GM13976 (cell line): ENCODE measurements around the gene KRTAP9-1.
"Not testable (repeated sequence)": the region's sequence is repeated elsewhere in the genome, so short reads cannot be mapped to it uniquely, and the experiment has no call there.

Source experiments
- DNase-seq: peaks from one replicate; pipeline ENCODE4 v3.0.0; 2012; ENCODE audit warnings: low spot score
- in situ Hi-C: fragments of 300-500 bp; cut with MboI; formaldehyde crosslinking; loops from one replicate; pipeline ENCODE4 v1.12.0; 2022; ENCODE audit warnings: low sequenced_read_pairs, mixed read lengths, inconsistent platforms; ENCODE audit not compliant: unreplicated experiment
- TF ChIP-seq, protein P1 (sequence below): IDR thresholded peaks from 2 replicates; pipeline ENCODE4 v1.5.1; 2012; ENCODE audit warnings: borderline replicate concordance, mild to moderate bottlenecking; ENCODE audit not compliant: insufficient read depth; ENCODE audit errors: extremely low read depth, missing control alignments, control extremely low read depth

KRTAP9-1 gene

DNA sequence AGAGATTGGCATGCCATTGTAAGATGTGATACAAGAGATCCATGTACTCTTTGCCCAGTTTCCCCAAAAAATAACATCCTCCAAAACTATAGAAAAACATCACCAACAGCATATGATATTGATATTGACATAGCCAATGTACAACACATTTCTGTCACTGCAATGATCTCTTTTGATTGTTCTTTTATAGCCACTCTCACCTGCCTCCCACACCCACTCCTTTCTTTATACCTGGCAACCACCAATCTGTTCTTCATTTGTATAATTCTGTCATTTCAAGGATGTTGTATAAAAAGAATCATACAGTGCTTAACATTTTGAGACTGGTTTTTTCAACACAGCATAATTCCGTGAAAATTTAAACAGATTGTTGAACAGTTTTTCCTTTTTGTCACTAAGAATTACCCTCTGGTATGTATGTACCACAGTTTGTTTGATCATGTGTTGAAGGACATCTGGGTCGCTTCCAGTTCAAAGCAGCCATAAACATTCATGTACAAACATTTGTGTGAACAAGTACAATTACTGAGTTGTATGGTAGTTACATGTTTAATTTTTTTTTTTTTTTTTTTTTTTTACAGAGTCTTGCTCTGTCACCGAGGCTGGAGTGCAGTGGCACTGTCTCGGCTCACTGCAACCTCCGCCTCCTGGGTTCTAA is 9.9 kb downstream of the KRTAP9-1 start:
- DNase-seq = no peak
- TF ChIP-seq, protein P1, sequence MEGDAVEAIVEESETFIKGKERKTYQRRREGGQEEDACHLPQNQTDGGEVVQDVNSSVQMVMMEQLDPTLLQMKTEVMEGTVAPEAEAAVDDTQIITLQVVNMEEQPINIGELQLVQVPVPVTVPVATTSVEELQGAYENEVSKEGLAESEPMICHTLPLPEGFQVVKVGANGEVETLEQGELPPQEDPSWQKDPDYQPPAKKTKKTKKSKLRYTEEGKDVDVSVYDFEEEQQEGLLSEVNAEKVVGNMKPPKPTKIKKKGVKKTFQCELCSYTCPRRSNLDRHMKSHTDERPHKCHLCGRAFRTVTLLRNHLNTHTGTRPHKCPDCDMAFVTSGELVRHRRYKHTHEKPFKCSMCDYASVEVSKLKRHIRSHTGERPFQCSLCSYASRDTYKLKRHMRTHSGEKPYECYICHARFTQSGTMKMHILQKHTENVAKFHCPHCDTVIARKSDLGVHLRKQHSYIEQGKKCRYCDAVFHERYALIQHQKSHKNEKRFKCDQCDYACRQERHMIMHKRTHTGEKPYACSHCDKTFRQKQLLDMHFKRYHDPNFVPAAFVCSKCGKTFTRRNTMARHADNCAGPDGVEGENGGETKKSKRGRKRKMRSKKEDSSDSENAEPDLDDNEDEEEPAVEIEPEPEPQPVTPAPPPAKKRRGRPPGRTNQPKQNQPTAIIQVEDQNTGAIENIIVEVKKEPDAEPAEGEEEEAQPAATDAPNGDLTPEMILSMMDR = no peak
- in situ Hi-C loops = no loop called here

DNA sequence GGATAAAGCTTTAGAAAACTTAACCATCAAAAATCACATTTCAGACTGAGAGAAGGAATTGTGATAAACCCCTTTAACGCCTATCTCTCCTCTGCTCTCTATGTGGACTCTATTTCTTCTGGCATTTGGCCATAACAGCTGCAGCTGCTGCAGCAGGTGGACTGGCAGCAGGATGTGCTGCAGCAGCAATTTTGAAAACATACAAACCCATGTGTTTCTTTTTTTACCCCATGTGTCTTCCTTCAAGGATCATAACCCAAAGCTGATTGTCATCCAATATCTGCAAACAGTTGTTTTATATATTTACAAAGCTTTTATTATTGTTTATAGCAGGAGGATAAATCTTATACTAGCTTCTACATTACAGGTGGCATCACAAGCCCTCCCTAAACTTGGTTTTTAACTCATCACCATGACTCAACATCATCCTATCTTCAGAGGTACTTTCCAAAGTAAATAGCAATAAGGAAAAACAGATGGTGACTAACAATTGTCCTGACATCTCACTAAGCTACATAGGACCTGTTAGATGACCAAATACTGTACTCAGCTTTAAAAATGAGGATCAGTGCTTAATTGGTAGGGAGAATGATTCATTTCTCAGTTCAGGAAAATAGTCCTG is 22.3 kb downstream of the KRTAP9-1 start:
- no peak for DNase-seq
- in situ Hi-C loops = no loop called here
- TF ChIP-seq, protein P1 = no peak

DNA sequence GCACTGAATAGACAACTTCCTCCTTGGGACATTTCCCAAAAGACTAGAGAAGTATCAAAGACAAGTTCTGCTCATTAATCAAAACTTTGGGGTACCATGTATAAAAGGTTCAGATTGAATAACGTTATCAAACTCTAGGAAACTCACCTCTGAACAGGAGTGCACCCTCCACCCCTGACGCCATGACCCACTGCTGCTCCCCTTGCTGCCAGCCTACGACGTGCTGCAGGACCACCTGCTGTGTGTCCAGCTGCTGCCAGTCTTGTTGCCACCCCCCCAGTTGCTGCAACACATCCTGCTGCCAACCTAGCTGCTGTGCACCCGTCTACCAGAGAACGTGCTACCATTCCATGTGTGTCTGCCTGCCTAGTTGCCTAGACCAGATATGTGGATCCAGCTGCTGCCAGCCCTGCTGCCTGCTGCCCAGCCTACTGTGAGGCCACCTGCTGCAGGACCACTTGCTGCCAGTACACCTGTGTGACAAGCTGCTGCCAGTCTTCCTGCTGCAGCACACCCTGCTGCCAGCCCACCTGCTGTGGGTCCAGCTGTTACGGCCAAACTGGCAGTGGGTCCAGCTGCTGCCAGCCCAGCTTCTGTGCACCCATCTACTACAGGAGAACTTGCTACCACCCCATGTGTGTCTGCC is 23.0 kb downstream of the KRTAP9-1 start:
- TF ChIP-seq, protein P1 = no peak
- in situ Hi-C loops = no loop called here
- DNase-seq = no peak

DNA sequence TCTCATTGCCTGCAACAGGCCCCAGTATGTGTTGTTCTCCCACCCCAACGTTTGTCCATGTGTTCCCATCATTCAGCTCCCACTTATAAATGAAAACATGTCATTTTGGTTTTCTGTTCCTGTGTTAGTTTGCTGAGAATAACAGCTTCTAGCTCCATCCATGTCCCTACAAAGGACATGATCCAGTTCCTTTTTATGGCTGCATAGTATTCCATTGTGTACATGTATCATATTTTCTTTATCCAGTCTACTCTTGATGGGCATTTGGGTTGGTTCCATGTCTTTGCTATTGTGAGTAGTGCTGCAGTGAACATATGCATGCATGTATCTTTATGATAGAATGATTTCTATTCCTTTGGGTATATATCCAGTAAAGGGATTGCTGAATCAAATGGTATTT is 26.0 kb downstream of the KRTAP9-1 start:
- in situ Hi-C loops = no loop called here
- no peak for DNase-seq
- TF ChIP-seq, protein P1 = no peak

DNA sequence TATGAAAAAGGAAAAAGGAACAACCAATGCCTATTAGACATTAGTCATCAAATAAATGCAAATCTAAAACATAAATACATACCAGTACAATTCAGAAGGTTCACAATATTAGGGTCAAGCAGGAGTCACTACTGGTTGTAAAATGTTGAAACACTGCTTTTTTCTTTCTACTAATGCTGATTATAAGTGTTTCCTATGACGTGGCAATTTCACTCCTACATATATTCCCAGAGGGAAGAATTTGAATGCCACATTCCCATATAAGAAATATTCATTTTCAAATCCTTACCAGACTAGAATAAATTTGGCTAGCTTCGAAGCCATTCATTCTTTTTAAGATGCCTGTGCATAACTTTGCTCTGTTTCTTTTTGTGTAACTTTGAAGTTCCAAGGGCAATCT is 34.1 kb downstream of the KRTAP9-1 start:
- in situ Hi-C loops = no loop called here
- DNase-seq = no peak
- TF ChIP-seq, protein P1 = no peak

DNA sequence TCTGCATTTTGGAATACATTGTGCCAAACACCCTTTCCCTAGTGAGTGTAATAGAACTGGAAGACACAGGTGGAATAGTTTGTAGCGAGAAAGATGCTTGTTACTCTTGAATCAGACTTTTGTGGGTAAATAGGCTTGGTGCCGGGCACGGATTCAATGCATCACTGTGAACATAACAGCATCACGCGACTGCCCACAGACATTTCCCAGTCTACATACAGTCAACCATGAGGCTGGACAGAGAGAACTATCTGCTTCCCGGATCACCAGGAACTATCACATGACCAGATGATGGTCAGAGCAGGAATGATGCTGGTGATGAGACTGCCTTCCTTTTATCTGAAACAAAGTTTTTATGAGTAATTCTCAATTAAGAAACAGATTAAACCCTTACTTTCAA is 36.4 kb downstream of the KRTAP9-1 start:
- DNase-seq = no peak
- in situ Hi-C loops = no loop called here
- TF ChIP-seq, protein P1 = no peak

DNA sequence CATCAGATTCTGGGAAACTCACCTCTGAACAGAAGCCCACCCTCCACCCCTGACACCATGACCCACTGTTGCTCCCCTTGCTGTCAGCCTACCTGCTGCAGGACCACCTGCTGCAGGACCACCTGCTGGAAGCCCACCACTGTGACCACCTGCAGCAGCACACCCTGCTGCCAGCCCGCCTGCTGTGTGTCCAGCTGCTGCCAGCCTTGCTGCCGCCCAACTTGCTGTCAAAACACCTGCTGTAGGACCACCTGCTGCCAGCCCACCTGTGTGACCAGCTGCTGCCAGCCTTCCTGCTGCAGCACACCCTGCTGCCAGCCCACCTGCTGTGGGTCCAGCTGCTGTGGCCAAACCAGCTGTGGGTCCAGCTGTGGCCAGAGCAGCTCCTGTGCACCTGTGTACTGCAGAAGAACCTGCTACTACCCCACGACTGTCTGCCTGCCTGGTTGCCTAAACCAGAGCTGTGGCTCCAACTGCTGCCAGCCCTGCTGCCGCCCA is 37.0 kb downstream of the KRTAP9-1 start, which contains the start of gene KRTAP9-2:
KRTAP9-2 (plus strand) TSS at position 51 of the 498 bp plus-strand sequence; CDS start at position 58, 7 bp downstream.
- in situ Hi-C loops, DNase-seq: not testable (repeated sequence)
